ENCODE data around the gene TRIM63. TPM values are rescaled to one million over a fixed set of nuclear protein-coding genes. Genes with fewer than 3 reads are reported as not detected.

The TRIM63 gene
- total RNA-seq, 4 donors from 2014 or later, result 0.21 to 0.98 TPM; not detected in 2

DNA sequence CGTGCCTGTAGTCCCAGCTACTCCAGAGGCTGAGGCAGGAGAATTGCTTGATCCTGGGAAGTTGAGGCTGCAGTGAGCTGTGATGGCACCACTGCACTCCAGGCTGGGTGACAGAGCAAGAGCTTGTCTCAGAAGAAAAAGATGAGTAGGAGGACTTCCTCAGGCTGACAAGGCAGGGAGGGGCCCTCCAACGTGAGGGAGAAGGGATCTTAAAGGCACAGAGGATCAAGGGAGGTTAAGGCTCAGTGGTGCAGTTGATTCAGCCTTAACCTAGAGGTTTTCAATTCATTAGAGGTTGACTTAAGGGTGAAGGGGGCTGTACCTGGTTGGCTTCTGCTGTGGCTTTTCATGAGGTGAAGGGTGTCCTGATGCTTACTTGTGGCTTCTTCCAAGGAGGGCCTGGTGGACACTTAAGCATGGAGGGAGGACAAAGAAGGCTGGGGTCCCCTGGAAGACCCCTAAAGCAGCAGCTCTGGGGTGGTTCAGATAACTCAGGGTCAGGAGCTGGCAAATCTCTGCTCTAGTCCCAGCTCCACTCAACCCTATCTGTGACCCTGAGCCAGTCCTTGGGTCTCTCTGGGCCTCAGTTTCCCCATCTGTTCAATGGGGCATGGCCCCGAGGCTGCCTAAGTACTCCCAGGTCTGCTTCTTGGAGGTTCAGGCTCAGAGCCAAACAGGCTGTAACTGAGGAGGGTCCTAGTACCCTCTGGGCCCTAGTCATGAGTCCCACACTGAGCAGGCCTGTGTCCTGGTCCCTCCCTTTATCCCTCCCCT lies 39.5 kb downstream of the TRIM63 start:
- TF ChIP-seq EP300 (IDR thresholded peaks at IDR 0.05) (peak in 1 of 2 donors; percentile 40), POLR2A (IDR thresholded peaks at IDR 0.05) (peak in 1 of 2 donors; percentile 8)
- TF ChIP-seq, protein P1, sequence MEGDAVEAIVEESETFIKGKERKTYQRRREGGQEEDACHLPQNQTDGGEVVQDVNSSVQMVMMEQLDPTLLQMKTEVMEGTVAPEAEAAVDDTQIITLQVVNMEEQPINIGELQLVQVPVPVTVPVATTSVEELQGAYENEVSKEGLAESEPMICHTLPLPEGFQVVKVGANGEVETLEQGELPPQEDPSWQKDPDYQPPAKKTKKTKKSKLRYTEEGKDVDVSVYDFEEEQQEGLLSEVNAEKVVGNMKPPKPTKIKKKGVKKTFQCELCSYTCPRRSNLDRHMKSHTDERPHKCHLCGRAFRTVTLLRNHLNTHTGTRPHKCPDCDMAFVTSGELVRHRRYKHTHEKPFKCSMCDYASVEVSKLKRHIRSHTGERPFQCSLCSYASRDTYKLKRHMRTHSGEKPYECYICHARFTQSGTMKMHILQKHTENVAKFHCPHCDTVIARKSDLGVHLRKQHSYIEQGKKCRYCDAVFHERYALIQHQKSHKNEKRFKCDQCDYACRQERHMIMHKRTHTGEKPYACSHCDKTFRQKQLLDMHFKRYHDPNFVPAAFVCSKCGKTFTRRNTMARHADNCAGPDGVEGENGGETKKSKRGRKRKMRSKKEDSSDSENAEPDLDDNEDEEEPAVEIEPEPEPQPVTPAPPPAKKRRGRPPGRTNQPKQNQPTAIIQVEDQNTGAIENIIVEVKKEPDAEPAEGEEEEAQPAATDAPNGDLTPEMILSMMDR (IDR thresholded peaks at IDR 0.05), result no peak
- WGBS, 2 donors, result 20 to 24% methylated on average over 3 of the region's 3 CpGs
- H3K4me1 ChIP-seq, result peaks cover 0 to 51% (median 5%) of the 10 kb centered on the region in 4 donors
- H3K36me3 ChIP-seq, result no peaks in the 10 kb centered on the region
- no peaks in the 10 kb centered on the region for H3K9me3 ChIP-seq
- no peaks in the 10 kb centered on the region for H3K27me3 ChIP-seq
- DNase-seq (ENCODE audit: low spot score in 2 of 2), result no peak
- no peak overlapping the region for H3K4me3 ChIP-seq
- H3K27ac ChIP-seq, result peak overlapping the region; percentile 16 to 87 (median 60)

DNA sequence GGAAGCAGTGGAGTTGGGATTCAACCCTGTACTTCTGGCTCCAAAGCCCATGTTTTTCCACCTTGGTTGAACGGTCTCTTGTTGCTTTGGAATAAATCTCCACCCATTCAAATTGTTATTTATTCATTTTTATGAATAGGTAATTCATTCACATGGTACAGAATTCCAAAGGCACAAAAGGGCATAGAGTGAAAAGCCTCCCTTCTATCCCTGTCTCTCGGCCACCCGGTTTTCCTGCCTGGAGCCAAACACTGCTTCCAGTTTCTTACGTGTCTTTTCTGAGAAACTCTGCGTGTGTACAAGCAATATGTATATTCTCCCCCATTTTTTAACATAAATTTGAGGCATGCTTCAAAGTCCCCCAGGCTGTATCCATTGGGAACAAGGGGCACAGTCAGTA lies 41.9 kb downstream of the TRIM63 start:
- H3K4me1 ChIP-seq, result peaks cover 0 to 73% (median 13%) of the 10 kb centered on the region in 4 donors
- peak overlapping the region in 2 of 4 donors; percentile 9 to 49 for H3K4me3 ChIP-seq
- no peaks in the 10 kb centered on the region for H3K36me3 ChIP-seq
- DNase-seq (ENCODE audit: low spot score in 2 of 2), result no peak
- 47 to 48% methylated on average over 5 of the region's 5 CpGs for WGBS, 2 donors
- peak overlapping the region; percentile 55 to 87 (median 65) for H3K27ac ChIP-seq
- H3K27me3 ChIP-seq, result no peaks in the 10 kb centered on the region
- no peaks in the 10 kb centered on the region for H3K9me3 ChIP-seq
- TF ChIP-seq, protein P1 (IDR thresholded peaks at IDR 0.05), result no peak
- TF ChIP-seq EP300 (IDR thresholded peaks at IDR 0.05), result no peak

DNA sequence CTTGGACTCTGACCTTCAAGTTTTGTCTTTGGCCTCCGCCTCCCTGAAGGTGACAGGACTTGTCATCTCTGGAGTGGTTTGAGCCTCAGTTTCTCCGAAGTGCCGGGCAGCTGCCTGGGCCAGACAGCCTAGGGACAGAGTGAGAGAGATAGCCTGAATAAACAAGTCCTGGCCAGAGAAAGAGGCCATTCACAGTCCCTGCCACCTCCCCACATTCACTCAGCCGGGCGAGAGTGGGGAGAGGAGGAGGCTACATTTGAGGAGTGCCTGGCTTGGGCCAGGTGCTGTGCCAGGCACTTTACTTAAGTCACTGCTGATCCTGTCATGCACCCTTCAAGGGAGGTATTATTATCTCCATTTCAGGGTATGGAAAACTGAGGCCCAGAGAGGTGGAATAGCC lies 42.4 kb downstream of the TRIM63 start:
- no peaks in the 10 kb centered on the region for H3K9me3 ChIP-seq
- TF ChIP-seq EP300 (IDR thresholded peaks at IDR 0.05), result no peak
- no peak for TF ChIP-seq POLR2A (IDR thresholded peaks at IDR 0.05)
- TF ChIP-seq, protein P1 (IDR thresholded peaks at IDR 0.05), result no peak
- 45 to 76% methylated on average over 5 of the region's 5 CpGs for WGBS, 2 donors
- H3K27ac ChIP-seq, result peak overlapping the region; percentile 55 to 87 (median 65)
- H3K4me1 ChIP-seq, result peaks cover 0 to 77% (median 13%) of the 10 kb centered on the region in 4 donors
- peak overlapping the region in 3 of 4 donors; percentile 8 to 49 (median 9) for H3K4me3 ChIP-seq
- no peaks in the 10 kb centered on the region for H3K27me3 ChIP-seq
- H3K36me3 ChIP-seq, result no peaks in the 10 kb centered on the region
- DNase-seq (ENCODE audit: low spot score in 2 of 2), result no peak

DNA sequence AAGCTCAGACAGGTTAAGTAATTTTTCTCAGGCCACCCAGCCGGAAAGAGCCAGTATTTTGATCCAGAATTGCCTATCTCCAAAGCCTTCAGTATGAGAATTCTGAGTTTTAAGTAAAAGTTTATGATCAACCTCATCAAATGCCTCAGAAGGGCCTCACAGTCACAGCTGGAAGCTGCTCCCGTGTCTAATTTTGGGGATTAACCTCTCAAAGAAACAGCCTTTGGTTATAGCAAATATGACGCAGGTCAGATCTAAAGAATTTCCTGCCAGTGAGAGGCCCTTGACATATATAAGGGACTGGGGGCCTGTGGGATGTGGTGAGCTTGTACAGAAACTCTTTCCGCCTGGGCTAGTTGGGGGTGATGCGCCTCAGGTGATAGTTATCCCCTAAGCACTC lies 43.6 kb downstream of the TRIM63 start:
- Histone ChIP-seq H3K27ac (peak overlapping the region; percentile 40 to 87 (median 65)), H3K9me3 (no peaks in the 10 kb centered on the region), H3K36me3 (no peaks in the 10 kb centered on the region), H3K27me3 (no peaks in the 10 kb centered on the region), H3K4me1 (peaks cover 0 to 72% (median 12%) of the 10 kb centered on the region in 4 donors), H3K4me3 (peak overlapping the region; percentile 8 to 49 (median 33))
- 67 to 78% methylated on average over 5 of the region's 5 CpGs for WGBS, 2 donors
- no peak for DNase-seq (ENCODE audit: low spot score in 2 of 2)
- TF ChIP-seq EP300 (IDR thresholded peaks at IDR 0.05) (no peak), POLR2A (IDR thresholded peaks at IDR 0.05) (no peak)
- TF ChIP-seq, protein P1 (IDR thresholded peaks at IDR 0.05), result no peak

DNA sequence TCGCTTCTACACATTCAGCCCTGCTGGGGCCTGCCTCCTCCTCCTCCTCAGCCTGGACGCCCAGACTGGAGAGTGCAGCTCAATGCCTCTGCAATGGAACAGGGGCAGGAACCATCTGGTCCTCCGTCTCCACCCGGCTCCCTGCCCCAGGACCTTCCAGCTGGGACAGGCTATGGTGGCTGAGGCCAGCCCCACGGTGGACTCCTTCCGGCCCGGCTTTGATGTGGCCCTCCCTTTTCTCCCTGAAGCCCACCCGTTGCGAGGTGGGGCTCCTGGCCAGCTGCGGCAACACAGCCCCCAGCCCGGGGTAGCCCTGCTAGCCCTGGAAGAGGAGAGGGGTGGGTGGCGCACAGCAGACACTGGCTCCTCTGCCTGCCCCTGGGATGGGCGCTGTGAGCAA lies 44.4 kb downstream of the TRIM63 start:
- DNase-seq (ENCODE audit: low spot score in 2 of 2), result no peak
- no peaks in the 10 kb centered on the region for H3K36me3 ChIP-seq
- H3K4me1 ChIP-seq, result peaks cover 0 to 63% (median 10%) of the 10 kb centered on the region in 4 donors
- WGBS, 2 donors, result 54 to 59% methylated on average over 12 to 13 of the region's 13 CpGs
- peak overlapping the region; percentile 8 to 49 (median 33) for H3K4me3 ChIP-seq
- no peaks in the 10 kb centered on the region for H3K27me3 ChIP-seq
- no peaks in the 10 kb centered on the region for H3K9me3 ChIP-seq
- TF ChIP-seq POLR2A (IDR thresholded peaks at IDR 0.05), result no peak
- no peak for TF ChIP-seq EP300 (IDR thresholded peaks at IDR 0.05)
- TF ChIP-seq, protein P1 (IDR thresholded peaks at IDR 0.05), result no peak
- H3K27ac ChIP-seq, result peak overlapping the region; percentile 55 to 87 (median 65)
